ENCODE data around the gene COA1.
"Not testable (repeated sequence)": the region's sequence is repeated elsewhere in the genome, so short reads cannot be mapped to it uniquely, and the experiment has no call there.

Gene COA1

DNA sequence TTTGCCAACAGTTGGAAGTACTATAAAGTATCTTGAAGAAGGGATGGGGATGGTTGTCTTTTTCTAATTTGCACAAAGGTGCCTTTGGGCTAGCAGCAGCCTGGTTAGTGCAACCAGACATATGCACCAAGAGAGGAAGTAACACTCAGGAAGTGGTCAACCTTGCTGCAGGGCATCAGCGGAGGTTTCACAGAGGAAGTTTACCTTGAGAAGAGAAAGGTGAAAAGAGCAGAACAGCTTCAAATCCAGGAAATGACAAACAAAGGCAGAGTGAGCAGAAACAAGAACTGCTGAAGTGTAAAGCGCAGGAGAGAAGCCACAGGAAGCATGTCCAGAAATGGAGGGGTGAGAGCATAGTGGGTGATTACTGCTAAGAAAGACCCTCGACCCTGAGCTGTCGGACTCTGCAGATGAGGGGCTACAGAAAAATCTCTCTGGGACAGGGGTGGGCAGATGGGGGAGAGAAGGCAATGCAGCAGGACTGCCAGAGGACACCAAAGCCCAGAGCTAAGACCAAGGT, 79.5 kb downstream of the COA1 start:
- no peak for DNase-seq

DNA sequence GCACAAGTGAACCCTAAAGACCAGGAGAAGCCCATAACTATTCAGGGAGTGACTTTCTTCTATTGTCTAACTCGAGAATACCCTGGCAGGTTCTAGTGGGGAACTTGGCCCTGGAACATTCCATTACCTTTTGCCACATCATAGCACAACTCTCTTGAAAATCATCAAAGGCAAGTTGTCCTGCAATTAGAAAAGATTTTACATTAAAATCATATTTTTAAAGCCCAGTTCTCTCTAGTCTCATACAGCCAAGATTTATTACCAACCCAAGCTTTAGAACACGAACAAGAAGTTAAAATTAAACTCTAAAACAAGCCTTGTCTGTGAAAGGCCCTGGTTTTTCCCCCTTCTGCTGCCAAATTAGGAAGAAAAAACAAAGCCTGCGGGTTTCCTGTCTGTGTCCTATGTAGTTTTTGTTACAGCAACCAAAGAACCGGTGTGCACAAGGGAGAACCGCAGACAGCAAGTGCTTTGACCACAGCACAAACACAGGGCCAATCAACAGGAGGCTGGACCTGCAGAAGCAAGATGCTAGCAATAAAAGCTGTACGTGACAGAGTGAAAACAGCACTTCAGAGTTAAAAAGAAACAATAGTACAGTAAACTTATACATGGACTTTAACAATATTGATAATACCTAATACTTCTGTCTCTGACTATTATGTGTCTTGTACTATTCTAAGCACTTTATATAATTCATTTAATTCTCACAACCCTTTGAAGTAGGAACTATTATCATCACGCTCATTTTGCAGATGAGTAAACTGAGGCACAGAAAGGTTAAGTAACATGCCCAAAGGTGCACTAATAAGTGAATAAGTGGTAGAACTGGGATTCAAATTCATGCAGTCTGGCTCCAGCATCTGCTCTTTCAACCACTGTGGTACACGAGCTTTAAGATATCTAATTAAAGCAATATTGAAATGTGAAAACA, 80.6 kb downstream of the COA1 start:
- DNase-seq: no peak

DNA sequence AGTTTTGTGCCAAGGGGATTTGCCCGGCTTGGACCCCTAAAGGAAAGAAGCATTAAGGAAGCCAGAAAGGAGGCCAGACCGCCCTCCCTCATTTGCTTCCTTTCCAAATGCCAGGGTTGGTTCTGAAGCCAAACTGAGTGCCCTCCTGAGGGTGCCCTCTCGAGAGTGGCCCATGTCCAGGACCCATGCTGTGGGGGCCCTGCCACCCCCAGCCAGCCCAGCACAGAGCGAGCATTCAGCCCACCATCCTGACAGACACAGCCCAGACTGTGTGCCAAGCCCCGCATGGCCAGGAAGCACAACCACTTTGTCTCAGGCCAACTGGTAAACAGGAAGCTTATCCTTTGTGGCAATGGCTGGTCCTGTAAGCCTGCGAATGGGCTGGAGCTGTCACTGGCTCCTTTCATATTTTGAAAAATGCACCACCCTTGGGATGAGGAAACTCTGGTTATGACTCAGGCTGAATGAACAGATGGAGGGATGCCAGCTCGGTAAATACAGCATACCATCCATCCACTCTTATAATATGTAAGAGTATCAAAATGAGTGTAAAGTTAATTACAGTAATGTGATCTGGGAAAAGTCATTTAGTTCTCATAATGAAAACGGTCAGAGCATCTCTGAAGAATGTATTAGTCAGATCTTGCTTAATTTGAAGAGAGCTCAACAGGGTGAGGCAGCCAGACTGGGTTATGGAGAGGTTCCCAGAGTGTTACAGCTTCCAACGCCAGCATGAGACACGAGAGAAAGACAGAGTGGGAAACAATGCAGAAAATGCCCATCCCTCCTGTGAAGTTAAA, 81.5 kb downstream of the COA1 start:
- DNase-seq: peak; percentile 61

DNA sequence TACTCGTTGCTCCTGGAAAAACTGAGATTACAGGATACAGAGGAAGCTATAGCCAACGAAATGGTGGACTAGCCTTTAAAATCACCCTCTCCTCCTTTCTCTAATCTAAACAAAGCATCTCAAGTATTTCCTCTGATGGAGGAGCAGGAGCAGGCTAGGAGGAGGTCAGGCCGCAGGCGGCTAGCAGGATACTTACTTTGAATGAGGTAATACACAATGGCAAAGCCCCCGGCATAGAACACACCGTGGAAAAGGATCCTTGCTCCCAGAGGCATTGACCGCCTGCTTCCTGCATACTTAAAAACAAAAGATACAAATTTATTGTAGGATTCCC, 82.0 kb downstream of the COA1 start:
- DNase-seq: no peak

DNA sequence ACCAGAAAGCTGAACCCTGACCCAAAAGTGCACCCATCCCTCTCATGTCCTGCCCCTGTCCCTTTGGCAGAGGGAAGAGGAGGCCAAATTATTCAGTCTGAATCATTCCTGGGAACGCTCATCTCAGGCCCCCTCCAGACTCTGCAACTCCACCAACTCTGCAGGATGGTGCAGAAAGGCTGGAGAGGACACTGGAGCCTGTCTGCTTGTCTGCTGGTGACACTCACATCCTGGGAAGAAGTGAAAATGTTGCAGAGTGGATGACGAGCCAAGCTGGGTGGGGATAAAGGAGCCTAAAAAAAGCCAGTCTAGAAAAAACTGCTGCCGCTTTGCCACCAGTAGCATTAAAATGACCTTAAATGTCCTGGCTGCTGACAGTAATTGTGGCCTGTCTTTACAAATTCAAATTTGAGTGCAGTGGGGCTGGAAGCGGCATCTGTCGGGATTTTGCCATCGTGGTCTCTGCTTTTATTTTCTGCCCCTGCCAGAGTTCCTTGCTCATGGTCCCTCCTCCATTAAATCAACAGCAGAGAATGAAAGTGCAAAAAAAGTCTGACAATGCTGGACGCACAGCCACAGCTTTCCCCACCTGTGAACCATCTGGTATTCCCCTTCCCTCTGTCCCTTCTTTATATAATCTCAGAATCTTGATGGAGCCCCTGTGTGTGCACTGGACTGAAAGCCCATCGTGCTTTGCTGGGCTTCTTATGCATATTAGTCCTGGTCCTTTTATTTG, 82.6 kb downstream of the COA1 start:
- no peak for DNase-seq

DNA sequence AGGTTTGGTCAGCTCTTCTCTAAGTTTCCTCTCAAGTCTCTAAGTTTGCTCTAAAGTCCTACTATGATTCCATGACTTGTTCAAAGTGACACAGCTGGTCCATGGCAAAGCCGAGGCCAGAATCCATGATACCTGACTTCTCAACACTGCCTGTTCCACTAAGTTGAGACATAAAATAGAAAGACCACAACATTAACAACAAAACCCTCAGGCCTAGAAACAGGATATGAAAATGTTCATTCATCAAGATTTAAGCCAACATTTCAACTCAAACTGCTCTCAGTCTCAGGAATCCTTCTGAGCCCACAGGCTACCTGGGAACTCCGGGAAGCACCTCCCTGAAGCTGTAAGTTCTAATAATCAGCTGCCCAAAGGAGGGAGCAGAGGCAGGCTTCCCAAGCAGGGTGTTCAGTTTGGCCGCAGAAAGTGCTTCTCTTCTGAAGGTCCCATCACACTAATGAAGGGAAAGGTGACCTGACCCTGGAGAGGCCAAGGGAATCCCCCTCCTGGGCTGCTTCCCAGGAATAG, 83.6 kb downstream of the COA1 start:
- no peak for DNase-seq

DNA sequence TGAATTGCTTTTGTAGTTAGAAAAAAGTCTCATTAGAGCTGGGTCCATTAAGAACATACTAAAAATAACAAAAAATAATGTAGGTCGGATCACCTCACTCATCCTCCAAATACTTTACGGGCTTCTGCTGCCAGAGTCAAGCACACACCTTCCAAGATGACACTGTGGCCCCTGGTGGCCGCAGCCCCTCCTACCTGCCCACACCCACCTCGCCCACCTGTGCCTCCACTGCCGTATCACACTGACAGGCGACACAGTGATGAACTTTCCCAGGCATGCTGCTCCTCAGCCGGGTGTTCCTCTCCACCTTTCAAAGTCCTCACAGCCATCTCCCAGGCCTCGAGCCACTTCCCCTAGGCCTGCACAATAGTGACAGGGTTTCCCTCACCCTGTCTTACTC, 85.5 kb downstream of the COA1 start:
- no peak for DNase-seq

DNA sequence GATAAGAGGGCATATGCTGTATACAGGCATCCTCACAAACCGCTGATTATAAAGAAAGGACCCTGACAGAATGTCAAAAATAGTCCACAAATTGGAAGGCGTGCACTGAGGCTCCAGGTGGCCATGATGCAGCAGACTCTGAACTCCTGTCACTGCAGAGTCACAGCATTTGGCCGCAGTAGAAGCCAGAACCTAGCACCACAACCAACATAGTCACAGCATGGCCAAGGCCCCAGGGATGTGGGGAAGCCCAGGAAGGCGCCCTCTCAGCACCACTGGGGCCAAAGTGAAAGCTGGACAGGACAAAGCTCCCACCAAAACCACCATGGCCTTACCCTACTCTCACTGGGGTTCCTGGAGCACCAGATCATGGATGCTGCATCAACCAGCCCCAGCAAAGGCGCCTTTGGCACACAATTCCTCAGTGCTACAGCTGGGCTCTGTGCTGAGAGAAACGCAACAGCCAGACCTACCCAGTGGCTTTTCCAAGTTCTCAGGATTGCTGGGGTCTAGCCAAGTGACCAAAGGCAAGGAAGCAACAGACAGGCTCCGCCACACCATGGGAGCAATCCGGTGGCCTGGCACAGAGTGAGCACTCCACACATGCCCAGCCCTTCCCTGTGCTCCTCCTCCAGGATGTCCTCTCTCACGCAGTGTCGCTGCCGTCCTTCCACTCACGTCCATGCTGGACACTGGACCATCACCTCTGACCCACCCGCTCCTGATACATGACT, 86.3 kb downstream of the COA1 start:
- DNase-seq: no peak

DNA sequence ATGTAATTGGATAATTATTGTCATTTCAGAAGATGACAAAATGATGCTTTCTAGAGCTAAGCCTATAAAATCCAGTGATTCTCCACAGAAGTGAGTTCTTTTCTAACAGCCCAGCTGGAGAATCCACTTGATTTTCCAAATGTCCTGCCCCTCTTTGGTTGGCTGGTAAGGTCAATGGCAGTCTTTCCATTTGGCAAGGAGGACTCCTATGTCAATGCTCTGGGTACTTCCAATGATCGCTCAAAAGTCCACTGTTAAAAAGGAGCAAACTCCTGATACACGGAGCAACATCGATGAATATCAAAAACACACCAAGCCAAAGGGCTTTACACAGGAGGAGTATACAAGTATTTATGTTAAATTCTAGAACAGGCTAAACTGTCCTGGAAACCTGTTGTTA, 88.6 kb downstream of the COA1 start:
- no peak for DNase-seq

DNA sequence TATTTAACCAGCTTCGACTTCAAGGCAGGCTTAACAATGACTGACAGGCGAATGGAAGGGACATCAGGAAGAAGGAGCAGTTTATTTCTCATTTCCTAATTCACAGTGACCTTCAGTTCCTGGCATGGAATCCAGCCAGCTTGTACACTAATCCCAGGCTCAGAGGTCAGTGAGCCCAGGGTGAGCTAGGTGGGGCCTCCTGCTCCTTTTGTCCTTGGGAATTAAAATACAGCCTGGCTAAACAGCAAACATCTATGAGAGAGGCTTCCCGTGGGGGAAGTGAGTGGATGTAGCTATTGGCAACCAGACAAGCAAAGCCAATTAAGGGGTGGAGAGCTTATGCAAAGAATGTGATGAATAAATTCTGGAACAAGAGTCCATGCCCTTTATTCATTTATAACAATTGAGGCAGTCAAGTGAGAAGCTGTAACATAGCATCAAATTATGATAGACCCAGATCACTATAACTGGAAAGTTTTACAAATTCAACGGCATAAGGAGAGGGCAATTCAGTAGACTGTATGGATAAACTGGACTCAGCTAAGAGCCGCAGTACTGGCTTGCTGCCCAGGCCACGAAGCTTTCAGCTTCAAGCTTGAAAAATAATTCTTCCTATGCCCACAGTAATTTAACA, 89.3 kb downstream of the COA1 start:
- no peak for DNase-seq

DNA sequence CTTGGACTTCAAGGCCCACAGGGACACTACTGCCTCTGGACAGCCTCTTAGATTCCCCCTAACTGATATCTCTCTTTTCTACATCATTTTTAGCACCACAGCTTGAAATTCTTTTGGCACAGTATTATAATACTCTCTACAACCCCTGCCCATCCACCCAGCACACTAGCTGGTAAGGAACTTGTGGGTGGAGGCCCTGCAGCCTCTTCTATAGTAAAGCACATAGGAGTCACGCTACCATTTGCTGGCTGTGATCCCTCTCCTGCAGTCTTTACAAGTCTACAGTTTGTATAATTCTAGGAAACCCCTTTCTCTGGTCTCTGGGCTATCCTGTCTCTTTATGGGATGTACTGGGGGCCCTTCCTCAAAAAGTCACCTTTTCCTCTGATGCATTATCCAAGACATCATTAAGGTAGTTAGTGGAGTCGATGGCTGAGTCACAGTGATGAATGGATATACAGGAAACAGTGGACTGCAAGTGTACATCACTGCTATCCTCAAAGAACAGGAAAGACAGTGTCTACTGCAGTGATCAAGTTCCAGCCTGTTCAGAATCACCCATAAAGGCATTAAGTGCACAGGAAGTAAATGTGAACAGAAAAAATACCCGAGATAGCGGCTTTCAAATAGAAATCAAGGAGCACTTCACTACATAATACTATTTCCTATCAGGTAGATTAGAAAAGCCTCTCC, 92.1 kb downstream of the COA1 start:
- DNase-seq: no peak

DNA sequence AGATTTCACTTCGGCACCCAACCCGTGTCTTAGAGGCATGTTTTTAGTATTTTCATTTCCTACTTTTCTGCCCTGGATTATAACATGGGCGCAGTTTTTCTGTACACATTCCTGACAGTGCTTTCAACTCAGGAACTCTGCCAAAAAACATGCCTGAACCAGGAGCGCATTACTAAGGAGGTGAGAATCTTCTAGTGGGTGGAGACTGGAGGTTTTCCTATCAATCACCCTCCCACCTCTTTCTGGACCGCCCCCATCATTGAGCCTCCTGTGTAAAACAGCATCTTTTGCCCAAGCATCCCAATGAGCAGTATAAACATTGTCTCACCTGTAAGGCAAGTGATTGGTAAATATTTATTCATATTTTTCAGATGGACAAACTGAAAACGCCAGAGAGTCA, 93.2 kb downstream of the COA1 start:
- no peak for DNase-seq

DNA sequence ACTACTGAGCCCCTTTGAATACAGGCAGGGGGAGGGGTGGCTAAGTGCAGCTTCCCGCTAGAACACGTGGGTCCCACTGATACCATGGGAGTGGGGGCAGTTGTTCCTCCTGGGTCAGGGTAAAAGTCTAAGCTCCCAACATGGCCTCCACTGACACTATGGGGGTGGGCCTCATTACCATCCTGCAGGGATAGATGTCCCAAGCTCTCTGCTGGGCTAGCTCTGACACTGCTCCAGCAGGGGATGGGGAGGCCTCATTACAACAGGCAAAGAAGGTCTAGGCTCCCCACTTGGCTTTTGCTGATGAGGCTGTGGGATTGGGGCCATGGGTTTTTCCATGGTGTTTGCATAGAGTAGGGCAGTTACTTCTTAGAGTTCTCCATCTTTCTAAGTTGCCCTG, 94.9 kb downstream of the COA1 start:
- no peak for DNase-seq

DNA sequence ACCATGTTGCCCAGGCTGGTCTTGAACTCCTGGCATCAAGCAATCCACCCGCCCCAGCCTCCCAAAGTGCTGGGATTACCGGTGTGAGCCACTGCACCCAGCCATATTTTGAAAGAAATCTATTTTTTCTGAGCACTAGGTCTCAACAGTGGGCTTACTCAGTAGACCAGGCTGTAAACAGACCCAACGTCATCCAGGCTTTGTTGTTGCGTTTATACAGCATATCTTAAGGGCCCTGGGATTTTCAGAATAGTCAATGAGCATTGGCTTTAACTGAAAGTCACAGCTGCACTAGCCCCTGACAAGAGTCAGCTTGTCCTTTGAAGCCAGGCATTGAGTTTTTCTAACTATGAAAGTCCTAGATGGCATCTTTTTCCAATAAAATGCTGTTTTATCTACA, 96.6 kb downstream of the COA1 start:
- DNase-seq: no peak

DNA sequence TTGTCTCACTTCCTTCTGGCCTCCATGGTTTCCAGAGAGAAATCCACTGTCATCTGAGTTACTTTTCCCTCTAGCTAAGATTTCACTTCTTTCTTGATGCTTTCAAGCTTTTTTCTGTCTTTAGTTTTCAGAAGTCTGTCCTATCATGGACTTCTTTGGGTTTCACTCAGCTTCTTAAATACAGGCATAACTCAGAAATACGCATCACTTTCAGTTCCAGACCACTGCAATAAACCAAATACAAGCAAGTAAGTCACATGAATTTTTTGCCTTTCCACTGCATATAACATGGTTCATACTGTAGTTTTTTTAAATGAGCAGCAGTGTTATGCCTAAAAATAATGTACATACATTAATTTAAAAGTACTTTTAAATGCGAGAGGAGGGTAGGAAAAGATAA, 97.8 kb downstream of the COA1 start:
- DNase-seq: no peak

DNA sequence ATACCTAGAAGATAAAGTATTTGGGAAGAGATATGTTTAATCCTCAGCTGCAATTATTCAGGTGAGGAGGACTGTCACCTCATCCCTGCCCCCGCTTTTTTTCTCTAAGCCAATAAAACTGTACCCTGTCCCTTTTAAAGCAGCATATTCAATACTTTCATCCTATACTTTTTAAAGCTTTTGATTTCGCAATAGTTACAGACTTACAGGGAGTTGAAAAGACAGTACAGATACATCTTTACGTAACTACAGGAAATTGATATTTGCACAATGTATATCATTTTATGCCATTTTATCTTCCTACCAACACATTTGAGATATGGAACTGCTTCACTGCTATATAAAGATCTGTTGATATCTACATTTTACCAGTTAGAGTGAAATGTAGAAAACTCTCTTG, 98.8 kb downstream of the COA1 start:
- DNase-seq: no peak

DNA sequence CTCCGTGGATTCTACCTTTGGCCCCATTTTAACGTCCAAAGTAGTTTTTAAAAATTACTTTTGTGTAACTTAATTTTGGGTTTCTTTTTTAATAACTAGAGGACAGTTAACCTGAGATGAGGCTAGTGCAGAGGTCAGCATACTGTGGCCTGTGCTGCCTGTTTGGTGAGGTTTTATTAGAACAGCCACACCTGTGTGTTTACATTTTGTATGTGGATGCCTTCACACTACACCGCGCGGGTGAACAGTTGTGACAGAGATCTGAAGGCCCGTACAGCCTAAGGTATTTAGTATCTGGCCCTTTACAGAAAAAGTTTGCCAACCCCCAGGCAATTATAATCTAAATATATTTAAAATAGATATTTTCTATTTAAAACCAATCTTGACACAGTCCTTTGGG, 99.5 kb downstream of the COA1 start:
- DNase-seq: no peak

DNA sequence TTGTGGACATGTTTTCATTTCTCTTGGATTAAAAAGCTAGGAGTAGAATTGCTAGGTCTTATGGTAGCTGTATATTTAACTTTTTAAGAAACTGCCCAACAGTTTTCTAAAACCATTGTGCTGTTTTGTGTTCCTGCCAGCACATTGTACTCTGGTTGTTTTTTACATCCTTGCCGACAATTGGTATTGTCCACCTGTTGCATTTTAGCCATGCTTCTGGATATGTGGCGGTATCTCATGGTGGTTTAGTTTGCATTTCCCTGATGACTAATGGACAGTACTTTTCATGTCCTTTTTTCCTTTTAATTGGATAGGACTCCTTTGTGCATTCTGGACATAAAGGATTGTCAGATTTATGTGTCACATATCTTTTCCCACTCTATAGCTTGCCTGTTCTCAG, 100.9 kb downstream of the COA1 start:
- DNase-seq: no peak

DNA sequence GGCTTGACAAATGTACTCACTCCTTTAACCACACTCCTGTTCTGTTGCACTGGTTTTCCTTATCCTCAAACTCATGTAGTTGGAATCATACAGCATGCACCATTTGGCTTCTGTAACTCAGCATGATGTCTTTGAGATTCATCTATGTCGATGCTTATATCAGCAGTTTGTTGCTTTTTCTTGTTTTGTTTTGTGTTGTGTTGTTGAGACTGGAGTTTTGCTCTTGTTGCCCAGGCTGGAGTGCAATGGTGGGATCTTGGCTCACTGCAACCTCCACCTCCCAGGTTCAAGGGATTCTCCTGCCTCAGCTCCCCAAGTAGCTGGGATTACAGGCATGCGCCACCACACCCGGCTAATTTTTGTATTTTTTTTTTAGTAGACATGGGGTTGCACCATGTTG, 101.5 kb downstream of the COA1 start:
- not testable (repeated sequence) for DNase-seq

DNA sequence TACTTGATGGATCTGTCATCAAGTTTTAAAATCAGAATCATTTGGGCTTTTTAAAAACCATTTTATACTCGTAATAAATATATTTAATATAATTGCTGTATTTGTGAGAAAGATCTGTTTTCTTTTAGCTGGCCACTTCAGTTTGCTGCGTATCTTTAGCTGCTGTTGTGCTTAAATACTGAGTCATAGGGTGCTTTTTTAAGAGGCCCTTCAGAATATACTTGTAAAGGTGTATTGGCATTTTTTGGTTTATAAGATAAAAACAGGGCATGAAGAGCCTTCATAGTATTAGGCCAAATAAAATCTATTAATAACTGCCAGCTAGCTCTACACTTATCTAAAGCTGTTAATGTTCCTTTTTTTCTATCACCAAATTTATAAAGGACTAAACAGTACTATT, 102.6 kb downstream of the COA1 start:
- no peak for DNase-seq

DNA sequence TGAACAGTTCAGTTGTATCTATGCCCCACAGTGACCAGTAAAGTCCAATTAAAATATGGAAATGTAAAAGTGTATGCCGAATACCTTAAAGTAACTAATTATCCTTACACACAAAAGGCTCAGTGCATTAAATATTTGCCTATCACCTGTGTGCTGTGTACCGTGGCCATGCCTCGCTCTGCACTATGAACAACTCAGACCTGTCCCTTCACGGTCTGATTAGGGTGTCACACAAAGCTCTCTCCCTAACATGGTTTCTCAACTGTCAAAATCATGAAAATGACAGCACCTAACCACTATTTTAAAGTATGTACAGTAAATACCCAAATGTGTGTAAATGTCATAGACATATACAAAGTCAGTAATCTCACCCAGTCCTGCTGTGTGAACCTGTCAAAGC, 103.3 kb downstream of the COA1 start:
- DNase-seq: no peak

Measured in inflammatory macrophage treated with lipopolysaccharide for 4 hours (primary cell).